Fibroblast of mammary gland (primary cell): ENCODE measurements around the gene PI4KA.
"Not testable (repeated sequence)": the region's sequence is repeated elsewhere in the genome, so short reads cannot be mapped to it uniquely, and the experiment has no call there.

ENCODE experiments used
- DNase-seq: peaks from one replicate; pipeline ENCODE4 v3.0.0-alpha.2; 2010; ENCODE audit warnings: low read depth
- H3K4me3 ChIP-seq: 2 replicates; pipeline ENCODE4 v1.5.1; 2011; ENCODE audit warnings: low read depth, mild to moderate bottlenecking, low read length, moderate library complexity; ENCODE audit not compliant: control insufficient read depth
- TF ChIP-seq, protein P1 (sequence below): conservative IDR thresholded peaks from 2 replicates; pipeline ENCODE4 v1.5.1; 2011; ENCODE audit warnings: low read depth, low read length, inconsistent platforms; ENCODE audit not compliant: control insufficient read depth, insufficient read depth

PI4KA gene

GRCh38 chr22:20773793-20774212, 84.8 kb downstream of the PI4KA start, which contains the start of gene SERPIND1:
Gene SERPIND1 (plus strand): TSS chr22:20774113. CDS start chr22:20779313, 5,200 bp downstream.
- no peak within 1 kb of the TSS for H3K4me3 ChIP-seq
- no peak for DNase-seq
- TF ChIP-seq, protein P1, sequence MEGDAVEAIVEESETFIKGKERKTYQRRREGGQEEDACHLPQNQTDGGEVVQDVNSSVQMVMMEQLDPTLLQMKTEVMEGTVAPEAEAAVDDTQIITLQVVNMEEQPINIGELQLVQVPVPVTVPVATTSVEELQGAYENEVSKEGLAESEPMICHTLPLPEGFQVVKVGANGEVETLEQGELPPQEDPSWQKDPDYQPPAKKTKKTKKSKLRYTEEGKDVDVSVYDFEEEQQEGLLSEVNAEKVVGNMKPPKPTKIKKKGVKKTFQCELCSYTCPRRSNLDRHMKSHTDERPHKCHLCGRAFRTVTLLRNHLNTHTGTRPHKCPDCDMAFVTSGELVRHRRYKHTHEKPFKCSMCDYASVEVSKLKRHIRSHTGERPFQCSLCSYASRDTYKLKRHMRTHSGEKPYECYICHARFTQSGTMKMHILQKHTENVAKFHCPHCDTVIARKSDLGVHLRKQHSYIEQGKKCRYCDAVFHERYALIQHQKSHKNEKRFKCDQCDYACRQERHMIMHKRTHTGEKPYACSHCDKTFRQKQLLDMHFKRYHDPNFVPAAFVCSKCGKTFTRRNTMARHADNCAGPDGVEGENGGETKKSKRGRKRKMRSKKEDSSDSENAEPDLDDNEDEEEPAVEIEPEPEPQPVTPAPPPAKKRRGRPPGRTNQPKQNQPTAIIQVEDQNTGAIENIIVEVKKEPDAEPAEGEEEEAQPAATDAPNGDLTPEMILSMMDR, result no peak

GRCh38 chr22:20771918-20772625, 86.5 kb downstream of the PI4KA start:
- no peak for DNase-seq
- TF ChIP-seq, protein P1, result no peak
- no peak overlapping the region for H3K4me3 ChIP-seq

DNA sequence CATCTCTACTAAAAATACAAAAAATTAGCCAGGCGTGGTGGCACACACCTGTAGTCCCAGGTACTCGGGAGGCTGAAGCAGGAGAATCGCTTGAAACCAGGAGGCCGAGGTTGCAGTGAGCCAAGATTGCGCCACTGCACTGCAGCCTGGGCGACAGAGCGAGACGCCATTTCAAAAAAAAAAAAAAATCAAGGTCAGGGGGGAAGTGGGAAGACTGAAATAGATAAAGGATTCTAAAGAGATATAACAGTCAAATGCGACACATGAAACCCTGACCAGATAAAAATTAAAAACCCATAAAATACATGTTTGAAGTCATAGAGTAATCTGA, 89.2 kb downstream of the PI4KA start:
- not testable (repeated sequence) for DNase-seq, H3K4me3 ChIP-seq

- H3K4me3 ChIP-seq, result no peak overlapping the region
- no peak for DNase-seq
- TF ChIP-seq, protein P1, result no peak
These were observed 92.1 kb downstream of the PI4KA start for GRCh38 chr22:20766530-20766929.

GRCh38 chr22:20765938-20766337, 92.7 kb downstream of the PI4KA start:
- TF ChIP-seq, protein P1, result no peak
- no peak for DNase-seq
- no peak overlapping the region for H3K4me3 ChIP-seq

DNA sequence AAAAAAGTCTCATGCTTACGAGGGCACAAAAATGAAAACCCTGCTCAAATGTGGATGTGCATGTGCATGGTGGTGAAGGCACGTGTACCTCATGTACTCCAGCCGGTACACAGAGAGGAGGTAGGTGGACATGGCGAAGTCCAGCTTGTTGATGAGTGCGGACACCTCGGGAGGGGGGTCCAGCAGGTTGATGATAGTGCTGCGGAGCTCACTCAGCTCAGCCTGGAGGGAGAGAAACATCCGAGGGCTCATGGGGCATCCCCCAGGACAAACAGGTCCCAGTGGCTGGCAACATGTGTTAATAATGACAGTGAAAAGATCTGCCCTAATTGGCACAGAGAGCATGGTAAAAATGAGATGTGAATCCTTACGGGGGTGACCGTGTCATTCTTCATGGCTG, 93.9 kb downstream of the PI4KA start:
- no peak for DNase-seq
- H3K4me3 ChIP-seq, result no peak overlapping the region
- TF ChIP-seq, protein P1, result no peak

- no peak overlapping the region for H3K4me3 ChIP-seq
- DNase-seq, result no peak
- TF ChIP-seq, protein P1, result no peak
These were observed 94.2 kb downstream of the PI4KA start for GRCh38 chr22:20764471-20764720.
